GF-D8 (cell line): ENCODE measurements around the gene PLD1.
"Not testable (repeated sequence)": the region's sequence is repeated elsewhere in the genome, so short reads cannot be mapped to it uniquely, and the experiment has no call there.

Experiments used
- DNase-seq: peaks from one replicate; lab custom pipeline; 2025; lab: John Stamatoyannopoulos, UW

Gene PLD1

DNA sequence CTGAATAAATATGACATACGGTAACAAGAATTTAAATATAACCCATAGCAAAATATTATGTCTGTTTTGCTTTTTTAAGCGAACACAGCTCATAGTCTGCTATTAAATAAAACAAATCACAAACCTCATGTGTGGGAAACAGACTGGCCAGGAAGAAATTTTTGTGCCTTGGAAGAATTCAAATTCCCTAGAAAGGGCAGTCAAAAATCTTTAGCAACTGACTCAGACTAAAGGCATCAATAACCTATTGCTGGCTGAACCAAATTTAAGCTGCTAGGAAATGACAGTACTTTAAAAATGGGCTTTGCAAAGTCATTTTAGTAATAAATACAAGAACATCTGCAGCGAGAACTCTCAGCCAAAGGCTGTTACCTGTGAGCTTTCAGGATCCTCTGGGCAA, 151.4 kb downstream of the PLD1 start:
- DNase-seq = no peak

GRCh38 chr3:171654809-171655208, 155.5 kb downstream of the PLD1 start:
- DNase-seq = no peak

- DNase-seq = no peak
Observed at GRCh38 chr3:171654326-171654725, 156.0 kb downstream of the PLD1 start.

DNA sequence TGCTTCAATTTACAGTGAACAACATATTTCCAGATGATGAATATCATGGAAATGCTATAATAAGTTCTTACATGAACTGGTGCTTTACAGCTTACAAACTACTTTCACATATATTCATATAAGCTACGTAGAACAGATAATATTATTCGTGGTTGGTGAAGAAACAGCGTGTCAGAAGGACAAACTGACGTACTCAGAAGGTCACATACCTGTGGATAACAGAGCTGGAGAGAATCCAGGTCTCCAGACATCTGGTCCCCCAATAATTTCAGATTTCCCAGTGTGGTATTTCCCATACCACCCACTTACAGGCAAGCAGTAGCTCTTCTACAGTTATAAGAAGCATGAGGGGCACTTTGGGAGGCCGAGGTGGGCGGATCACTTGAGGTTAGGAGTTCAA, 156.6 kb downstream of the PLD1 start:
- no peak for DNase-seq

- no peak for DNase-seq
Observed at GRCh38 chr3:171652932-171653331, 157.4 kb downstream of the PLD1 start.

DNA sequence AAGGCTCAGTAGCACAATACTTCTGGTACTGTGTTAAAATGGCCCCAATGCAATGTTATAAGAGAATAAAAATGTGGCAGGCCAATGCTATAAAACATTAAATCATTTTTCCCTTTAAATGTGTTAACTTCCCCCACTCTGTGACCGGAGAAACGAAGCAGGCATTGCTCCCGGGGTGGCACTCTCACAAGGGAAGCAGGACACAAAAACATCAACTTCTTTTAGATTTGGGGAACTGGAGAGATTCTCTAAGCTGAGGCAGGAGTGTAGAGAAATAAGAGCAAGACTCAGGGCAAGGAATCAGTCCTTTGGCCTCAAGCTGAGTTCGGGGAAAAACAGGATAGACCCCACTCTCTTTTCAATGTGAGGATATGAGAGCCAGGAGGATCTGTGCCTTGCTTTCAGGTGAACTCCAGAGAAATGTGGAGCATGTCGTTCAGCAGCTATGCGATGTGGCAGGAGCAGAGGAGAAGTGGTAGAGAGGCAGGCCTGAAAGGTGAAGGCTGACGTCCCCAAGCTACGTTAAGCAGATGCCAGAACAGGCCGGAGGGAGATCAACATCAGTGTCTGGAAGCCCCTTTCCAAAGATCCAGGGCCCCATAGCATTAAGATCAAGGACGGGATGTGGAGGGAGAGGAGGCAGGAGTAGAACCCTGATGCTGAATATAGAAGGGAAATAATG, 160.2 kb downstream of the PLD1 start:
- no peak for DNase-seq

DNA sequence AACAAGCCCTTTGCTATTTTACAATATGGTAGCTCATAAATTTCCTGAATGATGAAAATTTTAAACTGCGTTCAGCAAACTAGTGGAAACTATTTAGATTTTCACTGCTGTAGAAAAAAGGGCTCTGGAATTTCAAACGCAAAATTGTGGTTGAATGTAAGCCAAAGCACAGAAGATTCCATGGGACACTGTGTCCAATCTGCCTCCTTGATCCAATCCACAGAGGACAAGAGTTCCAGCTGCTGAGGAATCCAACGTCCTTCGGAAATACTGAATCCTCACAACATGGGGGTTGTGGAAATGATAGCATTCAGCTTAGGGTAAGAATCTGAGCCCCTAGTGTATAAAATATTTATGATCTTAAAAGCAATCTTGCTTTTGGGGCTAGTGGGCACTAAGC, 161.0 kb downstream of the PLD1 start:
- DNase-seq = no peak

- DNase-seq = no peak
Observed at GRCh38 chr3:171648069-171648468, 162.2 kb downstream of the PLD1 start.

- peak; percentile 17 for DNase-seq
Observed at GRCh38 chr3:171646357-171647133, 163.7 kb downstream of the PLD1 start.

GRCh38 chr3:171644681-171645080, 165.6 kb downstream of the PLD1 start:
- DNase-seq = no peak

GRCh38 chr3:171643681-171644080, 166.6 kb downstream of the PLD1 start:
- DNase-seq = no peak

DNA sequence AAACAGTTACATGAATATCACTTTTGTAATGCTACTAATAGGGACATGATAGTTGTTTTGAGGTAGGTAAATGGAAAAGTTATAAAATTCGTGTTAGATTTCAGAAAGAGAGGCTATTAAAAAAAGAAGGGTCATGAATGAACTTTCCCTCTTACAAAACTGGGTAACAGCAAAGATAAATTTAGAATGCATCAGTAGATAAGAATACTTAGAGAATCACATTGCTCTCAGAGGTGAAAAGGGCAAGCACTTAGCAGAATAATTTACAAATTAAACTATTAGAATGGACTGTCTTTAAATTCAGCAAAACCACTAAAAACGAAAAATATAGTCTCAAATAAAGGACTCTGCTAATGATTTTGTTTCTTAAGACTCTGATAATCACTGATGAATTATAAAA, 167.2 kb downstream of the PLD1 start:
- no peak for DNase-seq

DNA sequence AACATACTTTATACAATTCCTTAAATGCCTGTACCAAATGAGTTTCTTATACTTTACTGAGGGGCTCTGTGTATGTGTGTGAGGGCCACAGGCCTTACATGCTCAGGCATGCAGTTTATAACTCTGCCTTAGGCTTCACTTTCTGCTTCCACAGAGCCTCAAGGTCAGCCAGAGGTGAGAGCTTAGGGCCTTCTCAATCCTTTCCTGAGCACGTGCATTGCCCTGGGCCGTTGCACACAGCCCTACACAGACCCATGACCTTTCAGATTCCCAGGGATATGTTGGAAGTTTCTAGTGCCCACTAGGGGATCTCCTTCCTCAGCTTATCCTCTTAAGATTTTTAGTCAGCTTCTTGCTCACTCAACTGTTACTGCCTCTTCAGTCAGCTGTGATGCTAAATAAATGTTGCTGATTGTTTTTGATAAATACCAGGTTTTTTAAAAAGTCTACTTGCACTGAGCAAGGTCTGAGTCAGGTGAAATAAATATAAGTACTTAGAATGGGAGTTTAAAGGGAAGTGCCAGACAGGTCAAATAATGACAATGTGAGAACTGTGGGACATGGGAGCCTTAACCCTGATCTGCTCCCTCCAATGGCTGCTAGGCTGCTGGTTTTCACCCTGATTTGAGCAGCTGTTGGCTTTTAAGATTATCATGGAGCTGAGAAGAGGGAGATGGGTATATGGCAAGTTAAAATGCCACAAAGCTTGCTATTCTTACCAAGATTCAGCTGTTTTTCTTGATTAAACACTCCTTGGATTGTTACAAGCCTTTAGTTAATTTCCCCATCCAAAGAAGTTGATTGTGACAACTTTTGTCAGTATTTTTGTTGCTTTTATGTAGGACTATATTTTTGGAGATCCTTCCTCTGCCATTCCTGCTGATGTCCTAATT, 169.5 kb downstream of the PLD1 start:
- no peak for DNase-seq

- DNase-seq = no peak
Observed at GRCh38 chr3:171636666-171637065, 173.6 kb downstream of the PLD1 start.

- DNase-seq = no peak
Observed at GRCh38 chr3:171632766-171633165, 177.5 kb downstream of the PLD1 start.

- not testable (repeated sequence) for DNase-seq
Observed at GRCh38 chr3:171626799-171627198, 183.5 kb downstream of the PLD1 start.

DNA sequence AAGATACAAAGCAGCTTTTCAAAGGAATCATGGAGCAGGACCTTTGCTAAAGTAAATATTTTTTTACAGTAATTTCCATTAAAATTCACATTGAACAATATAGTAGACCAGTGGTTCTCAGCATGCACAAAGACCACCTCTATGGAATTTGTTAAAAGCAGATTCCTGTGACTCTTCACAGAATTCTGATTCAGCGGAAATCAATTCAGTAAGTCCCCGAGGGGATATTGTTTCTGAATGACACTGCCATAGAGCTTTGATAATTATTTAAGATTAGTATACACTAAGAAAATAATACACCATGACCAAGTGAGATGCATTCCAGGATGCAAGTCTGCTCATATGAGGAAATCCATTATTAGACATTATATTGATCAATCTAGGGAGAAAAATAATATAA, 188.2 kb downstream of the PLD1 start:
- DNase-seq = no peak

- DNase-seq = no peak
Observed at GRCh38 chr3:171620825-171621434, 189.4 kb downstream of the PLD1 start.

- DNase-seq = no peak
Observed at GRCh38 chr3:171616798-171617197, 193.5 kb downstream of the PLD1 start.

DNA sequence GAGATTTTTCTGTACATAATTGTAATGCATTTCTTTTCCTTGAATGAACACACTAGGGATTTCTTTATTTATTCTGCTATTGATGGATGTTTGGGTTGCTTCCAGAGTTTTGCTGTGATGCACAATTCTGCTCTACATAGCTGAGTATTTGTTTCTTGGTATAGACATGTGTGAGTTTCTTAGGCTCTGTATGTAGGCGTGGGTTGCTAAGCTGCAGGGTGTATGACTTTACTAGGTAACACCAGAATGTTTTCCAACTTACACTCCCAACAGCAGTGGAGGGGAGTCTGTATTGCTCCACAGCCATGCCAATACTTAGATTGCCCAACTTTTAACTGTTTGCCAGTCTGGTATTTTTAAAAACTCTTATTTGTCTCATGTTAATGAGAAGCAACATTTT, 194.6 kb downstream of the PLD1 start:
- no peak for DNase-seq

DNA sequence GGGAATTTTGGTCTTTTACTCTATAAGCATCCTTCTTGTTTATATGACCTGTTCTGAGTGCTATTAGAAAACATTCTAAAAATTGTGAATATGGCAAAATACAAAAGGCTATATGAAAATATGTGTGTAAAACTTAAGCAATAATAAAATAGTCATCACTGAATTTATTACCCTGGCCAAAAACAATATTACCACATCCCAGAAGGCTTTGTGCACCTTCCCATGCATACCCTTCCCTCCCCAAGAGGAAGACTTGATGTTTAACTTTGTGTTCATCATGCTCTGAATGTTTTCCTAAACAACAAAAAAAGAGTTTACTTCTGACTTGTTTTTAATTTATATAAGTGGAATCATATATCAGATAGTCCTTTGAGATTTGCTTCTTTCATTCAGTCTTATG, 195.0 kb downstream of the PLD1 start:
- no peak for DNase-seq

GRCh38 chr3:171614318-171614921, 195.9 kb downstream of the PLD1 start:
- DNase-seq = no peak
